CD4-positive, alpha-beta T cell treated with Interleukin-2 at 100 ng/mL for 4 hours (primary cell): Measurements from ENCODE around the gene HOXA13.
A peak's percentile ranks its signal among the peaks of the same experiment; 100 is the strongest.

ENCODE experiments used
- DNase-seq: peaks from one replicate; pipeline ENCODE4 v3.0.0-alpha.2; 2020; ENCODE audit warnings: low spot score

HOXA13 gene

DNA sequence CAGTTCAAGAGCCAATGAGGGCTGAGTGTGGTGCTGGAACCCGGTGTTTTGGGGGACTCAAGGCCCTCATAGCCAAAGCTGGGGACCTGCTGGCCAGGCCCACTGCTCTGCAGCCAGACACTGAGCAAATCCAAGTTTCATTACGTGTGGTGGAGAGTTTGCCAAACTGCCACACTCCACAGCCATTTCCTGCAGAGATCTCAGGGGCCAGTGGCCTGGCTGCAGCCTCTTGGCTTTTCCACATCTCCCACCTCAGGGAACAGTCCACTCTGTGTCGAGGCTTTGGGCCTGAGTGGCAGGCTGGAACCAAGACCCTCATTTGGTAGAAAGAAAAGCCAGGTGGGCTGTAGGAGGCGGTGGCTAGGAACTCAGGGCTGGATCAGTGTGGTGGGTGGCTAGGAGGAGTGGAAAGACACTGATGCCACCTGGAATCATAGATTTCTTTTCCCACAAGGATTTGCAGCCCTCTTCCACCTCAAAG is 18.1 kb downstream of the HOXA13 start:
- no peak for DNase-seq

DNA sequence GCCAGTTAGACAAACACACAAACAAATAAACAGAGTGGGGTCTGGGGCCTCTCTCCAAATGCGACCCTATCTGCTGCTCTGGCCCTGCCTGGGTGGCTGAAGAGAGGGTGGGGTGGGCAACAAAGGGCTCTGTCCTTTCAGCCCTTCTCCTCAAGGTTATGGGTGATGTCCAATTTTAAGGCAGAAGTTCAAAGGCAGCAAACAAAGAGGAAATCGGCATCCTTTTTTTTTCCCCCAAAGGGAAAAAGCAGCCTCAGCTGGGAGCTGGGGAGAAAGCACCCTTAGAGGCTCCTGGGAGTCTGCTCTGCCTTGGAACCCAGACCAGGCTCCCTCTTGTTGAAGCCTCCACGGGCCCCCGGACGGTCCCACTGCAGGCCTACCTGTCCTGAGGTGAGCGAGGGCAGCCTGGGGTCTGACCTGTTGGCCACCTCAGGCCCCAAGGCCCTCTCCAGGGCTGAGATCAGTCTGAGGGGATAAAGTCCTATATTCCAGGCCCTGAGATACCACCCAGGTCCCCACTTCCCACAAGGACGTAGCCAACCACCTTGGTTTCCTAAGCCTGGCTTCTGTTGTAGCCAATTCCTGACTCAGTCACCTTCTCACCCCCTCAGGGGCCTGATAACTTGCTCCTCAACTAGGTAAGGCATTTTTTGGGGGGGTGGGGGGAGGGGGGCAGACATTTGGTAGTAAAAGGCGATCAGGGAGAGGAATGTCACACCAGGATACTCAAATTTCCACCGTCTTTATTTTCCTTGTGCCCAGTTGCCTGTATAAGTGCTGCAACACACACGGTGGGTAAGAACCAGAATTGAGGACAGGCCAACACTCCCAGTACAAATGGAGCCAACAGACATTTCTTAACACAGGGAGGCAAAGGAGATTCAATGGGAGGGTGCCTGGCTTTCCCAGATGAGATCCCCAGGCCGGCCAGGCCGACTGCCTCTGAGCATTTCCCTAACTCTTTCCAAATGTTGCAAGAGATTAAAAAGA is 19.2 kb downstream of the HOXA13 start:
- no peak for DNase-seq

DNA sequence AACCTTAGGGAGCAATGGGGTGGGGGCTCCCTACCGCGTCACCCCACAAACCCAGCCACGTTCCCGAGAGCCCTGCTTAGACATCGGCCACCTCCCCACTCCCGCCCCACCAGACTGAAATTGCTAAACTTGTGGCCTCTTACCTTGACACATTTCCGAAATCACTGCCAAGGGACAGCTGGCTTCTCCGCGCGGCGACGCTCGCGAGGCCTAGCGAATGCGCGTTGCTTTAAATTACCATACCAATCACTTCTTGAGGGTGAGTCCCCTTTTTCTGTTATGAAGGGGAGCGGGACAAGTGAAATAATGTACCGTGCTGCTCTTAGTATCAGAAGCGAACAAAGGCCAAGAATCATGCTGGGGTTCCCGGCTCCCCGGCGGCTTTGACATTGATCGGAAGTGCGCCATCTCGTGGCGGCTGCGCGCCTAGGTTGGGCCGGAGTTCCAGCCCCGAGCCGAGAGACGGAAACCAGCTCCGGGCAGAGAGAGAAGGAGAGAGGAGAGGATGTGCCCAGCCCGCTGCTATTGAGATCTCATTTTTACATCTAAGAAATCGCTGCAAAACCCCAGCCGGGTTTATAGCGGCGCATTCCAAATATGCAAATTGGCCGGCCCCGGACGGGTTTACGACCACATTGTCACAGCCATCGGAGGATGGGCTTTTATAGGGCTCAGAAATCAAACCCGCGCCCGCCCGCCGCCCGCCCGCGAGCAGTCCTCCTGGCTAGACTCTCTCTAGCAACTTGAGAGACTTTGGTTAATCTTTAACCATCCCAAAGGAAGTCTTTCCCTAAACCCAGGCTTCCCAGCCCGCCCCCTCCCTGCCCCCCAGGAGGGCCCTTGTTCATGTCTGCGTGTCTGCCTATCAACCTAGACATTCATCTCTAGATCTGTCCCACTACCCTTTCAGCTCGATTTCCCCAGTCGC is 20.1 kb downstream of the HOXA13 start:
- peak; percentile 53 for DNase-seq

DNA sequence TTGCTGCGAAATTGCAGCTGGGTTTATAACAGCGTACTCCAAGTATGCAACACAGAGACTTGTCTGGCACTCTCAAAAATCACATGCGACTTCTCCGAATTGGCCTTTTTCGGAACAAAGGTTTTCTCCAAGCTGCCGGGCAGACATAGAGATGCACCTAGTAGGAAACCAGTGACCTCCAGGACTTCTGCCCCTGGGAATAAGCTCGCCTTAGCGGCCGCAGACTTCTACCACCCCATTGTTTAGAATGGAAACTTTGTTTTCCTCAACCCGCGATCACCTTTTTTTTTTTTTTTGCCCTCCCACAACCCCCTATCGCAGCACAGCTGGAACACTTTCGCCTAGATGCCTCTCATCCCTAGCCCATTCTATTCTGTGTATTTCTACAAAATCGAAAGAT is 20.9 kb downstream of the HOXA13 start:
- no peak for DNase-seq

DNA sequence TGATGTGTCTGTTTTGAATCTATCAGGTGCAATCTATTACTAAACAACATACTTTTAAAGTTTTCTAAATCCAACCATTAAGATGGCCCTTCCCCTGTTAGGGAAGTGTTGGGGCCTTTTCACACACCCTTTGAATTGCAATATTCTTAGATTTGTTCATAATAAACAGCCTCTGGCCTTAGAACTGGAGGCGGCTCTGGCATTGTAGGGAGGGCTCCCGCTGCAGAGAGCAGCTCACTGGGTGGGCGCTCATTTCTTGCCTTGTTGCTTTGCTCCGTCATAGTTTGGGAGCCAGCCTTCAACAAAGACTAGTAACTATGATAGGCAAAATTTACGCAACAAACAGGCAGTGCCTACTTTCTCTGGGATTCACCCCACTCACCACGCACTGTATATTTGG is 21.5 kb downstream of the HOXA13 start:
- DNase-seq: no peak

DNA sequence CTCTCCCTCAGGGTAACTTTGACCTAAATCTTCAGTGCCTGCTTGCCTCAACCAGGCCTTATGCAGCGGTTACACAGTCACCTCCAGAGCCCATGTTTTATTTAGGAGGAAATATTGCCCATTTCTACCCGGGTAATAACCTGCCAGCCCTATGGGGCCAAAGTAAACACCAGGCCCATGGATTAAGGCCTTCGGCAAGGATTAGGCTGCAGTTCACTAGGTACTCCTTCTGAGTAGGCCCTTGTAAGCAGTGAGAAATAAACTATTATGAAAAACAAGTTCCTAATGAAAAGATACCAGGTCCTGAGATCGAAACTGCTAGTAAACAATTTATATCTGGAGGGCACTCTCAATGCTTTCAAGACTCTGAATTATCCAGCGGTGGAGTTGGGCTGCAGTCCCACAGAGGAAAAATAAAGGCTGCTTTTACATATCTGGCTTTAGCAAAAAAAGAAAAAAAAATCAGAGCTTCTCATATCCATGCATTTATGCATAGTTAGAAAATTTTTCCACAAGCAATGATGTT is 22.0 kb downstream of the HOXA13 start:
- no peak for DNase-seq

DNA sequence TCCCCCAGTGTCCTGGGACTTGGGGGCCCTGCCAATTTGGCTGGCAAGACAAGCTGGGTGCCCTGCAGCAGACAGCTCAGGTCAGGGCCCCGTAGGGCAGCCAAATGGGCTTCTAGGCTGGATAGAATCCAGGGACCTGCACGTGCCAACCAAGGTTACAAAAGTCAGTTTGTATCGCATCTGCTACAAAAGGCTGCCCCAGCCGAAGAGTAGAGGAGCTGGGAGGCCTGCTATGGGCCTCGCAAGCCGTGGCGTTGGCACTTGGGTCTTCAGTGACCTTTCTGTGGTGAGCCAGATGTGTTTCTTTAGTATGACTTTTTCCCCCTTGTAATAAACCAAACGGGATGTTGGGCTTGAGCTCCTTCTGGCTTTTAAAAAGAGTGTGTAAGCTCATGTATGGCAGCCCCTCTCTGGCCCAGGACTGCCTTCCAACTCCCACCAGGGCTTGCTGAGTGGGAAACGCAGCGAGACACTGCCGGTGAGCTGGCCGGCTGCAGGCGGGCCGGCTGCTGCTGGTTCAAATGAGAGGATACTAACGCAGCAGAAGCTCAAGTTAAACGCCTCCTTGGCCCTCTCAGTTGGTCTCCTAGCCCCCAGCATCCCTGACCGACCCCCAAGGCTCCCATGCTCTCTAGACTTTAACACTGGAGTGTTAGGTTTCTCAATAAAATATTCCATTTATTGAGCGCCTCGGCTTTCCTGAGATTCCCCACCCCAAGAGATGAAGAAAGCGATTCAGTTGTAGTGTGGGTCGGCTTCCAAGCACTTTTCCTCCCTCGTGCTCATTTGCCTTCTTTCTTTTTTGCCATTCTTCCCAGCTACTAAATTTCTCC is 22.7 kb downstream of the HOXA13 start:
- DNase-seq: no peak

DNA sequence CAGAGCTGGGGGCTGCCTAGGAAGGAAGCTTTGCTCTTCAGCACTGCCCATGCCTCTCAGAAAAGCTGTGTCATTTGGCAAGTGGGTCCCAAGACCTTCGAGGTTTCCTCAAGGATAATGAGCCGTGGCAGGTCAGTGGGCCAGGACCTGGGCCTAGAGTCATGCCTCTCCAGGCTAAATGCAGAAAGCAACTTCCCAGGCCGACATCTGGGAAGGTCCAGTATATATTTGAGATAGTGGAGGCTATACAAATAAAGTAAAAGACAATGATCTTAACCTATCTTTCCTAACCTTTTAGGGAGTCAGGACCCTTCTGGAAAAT is 23.4 kb downstream of the HOXA13 start:
- no peak for DNase-seq

DNA sequence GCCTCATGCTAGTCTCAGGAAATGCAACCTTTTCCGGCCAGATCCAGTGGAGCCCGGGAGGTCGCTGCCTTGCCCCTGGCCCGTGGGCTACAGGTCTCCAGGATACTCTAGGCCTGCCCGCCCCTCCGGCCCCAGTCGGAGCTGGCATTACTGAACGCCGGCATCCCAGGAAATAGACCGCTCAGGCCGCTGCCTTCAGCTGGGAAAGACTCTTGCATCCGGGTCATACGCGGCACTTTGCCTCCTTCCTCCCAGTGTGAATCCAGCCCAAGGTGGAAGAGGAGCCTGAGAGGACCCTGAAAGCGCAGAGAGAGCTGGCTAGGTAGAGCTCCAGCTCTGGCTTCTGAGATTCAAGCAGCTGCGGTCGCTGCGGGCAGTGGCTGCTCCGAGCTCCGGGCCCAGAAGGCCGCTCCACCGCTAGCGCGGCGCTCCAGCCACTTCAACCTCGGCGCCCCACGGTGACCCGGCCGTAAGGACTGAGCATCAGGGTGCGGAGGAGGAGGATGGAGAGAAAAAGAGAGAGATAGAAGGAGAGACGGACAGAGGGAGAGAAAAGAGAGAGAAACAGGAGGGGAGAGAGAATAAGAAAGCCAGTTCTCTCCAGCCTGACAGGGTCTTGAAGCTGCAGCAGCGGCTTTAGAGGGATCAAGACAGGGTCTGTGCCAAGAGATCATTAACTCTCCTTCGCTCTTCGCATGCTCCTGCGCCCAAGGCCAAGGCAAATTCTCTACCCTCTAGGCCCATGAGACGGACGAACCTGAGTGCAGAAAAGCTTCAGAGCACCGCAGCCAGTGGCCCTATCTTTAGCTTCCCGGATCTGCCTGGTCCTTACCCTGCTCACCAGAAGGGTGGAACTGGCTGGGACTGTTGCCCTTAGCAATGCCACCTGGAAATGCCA is 24.0 kb downstream of the HOXA13 start:
- DNase-seq: no peak

DNA sequence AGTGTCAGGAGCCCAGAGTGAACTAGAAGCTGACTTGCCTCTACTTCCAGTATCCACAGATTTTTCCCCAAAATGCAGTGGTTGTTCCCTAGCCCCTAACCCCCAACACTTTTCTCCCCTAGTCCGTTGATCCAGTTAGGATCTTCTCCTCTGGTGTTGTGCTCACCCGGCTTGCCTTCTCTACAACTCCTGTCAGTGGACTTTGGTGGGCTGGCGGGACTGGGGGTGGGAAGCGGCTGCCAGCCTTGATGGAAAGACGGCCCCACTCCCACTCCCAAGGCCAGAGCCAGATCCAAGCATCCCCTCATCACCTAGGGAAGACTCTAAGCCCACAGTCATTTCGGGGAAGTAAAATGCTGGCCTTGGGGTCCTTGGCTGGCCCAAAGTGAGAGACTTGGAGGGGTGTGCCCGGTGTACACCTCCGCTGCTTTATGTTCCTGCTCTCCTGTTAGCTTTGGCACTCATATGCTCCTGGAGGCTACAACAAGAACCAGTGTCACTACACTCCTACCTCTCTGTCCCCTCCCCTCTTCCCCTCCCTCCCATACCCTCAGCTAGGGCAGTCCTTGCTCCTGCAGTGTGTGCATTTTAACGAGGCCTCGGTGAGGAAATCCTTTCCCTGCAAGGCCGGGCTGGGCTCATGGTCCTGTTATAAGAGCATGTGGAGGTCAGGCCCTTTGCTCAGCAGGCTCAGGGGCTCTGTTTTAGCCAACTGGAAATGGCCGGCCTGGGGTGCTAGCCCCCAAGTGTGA is 24.8 kb downstream of the HOXA13 start:
- DNase-seq: no peak

DNA sequence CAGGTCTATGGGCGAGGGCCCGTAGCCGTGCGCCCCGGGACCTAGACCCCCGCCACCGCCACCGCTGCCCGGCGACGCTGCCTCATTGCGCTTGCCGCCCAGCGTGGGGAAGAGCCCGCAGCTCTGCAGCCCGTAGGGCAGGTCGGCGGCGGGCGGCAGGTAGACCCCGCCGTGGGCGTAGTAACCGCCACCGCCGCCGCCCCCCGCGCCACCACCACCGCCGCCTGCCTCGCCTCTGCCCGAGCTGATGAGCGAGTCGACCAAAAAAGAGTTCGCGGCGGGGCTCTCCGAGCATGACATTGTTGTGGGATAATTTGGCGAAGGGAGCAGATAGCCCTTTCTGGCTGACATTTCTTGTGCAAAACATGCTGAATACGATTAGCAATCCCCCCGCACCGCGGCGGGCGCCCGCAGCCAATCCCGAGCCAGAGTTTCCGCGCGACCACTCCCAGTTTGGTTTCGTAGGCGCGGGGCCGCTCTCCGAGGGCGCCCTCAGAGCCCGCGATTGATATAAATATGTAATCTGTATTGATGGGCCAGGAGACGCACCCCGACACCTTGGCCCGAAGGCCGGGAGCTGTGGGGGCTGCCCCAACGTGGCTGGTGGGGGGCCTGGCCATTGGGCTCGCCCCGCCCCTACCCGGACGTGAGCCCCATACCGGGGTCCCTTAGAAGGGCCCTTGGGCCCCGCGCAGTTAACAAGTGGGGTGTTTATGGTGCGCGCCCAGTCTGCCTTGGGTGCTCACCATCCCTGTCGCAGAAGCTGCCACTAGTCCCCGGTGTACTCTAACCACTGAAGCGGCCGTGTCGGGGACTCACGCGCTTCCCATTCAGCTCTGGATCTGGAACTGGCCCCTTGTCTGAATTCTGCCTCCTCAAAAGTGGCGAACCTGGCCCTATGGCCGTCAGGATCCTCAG is 25.7 kb downstream of the HOXA13 start, which contains the start of gene HOXA10:
TSS of gene HOXA10 (minus strand) at position 365 of the 918 bp plus-strand sequence. CDS start at position 351, 14 bp downstream.
- DNase-seq: no peak

DNA sequence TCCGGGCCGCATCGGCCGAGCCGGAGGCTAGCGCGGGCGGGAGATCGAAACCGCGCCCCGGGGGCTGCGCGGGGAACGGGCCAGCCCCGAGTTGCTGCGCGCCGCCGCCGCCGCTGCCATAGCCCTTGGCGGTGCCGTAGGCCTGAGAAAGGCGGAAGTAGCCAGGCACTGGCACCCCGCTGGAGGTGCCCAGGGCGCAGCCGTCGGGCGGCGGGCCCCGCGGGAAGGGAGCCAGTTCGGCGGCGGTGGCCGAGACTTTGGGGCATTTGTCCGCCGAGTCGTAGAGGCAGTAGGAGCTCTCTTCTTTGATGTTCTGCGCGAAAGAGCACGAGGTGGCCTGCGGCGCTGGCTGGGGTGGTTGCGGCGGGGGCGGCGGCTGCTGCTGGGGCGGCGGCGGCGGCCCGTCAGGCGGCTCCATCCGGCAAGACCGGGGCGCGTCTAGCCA is 26.4 kb downstream of the HOXA13 start:
- DNase-seq: no peak

DNA sequence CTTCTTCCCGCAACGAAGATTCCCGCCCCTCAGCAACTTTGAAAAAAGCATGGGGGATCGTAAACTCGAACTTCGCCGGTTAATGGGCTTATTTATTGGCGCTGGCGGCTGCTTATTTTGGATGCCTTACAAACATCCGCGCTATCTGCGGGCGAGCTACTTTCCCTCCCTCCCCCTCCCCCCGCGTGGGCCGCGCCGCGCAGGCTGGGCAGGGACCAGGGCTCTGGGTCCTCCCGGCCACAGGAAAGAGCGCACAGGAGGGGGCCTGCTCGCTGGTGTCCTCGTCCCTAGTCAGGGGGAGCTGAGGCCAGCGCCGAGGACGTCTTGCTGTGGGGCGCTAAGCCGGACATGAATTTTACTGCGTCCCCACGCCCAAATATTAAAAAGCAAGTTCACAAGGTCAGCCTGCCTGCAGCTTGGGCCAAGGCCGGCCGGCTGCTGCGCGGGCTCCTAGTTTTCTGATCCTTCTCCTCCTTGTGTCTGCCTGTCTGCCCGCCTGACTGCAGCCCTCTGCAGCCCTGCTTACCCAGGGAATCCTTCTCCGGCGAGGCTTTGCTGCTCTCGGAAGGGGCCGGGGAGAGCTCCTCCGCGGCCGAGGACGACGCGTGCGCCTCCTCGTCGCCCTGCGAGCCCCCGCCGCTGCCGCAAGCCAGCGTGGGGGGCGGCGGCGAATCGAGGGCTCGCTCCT is 26.9 kb downstream of the HOXA13 start:
- DNase-seq: no peak

DNA sequence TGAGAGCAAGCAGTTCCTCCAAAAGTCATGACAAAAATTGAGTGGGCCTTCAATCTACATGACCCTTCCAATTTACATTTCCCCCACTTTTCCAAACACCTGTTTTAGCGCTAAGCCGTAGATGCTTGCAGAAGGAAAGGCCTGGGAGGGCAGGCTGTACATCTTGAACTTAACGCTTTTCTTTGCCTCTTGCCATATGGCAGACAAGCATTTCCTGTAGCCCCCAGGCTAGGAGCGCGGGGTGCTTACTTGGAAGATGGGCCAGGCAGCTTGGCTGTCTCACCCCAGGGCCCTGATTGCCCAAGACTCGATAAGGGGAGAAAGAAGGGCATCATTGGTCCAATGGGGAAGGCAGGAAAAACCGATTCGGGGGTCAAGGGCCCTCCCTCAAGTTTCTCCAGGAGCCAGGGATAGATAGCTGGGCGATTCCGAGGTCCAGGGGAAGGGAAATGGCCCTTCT is 27.5 kb downstream of the HOXA13 start:
- DNase-seq: no peak

DNA sequence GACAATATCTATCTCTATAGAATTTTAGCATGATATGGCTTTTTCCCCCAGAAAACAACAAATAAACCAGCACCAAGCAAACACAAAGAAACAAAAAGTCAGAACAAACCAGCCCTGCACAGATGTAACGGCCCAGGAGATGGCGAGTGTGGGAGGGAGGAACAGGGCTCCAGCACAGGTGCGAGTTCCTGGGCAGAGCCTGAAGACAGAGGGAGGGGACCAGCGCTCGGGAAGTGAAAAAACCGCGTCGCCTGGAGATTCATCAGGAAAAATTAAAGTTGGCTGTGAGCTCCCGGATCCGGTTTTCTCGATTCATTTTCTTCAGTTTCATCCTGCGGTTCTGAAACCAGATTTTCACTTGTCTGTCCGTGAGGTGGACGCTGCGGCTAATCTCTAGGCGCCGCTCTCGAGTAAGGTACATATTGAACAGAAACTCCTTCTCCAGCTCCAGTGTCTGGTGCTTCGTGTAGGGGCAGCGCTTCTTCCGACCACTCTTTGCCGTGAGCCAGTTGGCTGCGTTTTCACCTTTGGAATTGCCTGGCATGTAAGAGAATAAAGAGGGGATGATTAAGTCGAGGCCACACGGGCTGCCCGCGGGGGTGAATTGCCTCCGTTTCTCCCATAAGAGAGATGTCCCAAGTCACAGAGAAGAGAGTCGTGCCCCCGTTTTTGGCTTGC is 28.1 kb downstream of the HOXA13 start:
- no peak for DNase-seq

DNA sequence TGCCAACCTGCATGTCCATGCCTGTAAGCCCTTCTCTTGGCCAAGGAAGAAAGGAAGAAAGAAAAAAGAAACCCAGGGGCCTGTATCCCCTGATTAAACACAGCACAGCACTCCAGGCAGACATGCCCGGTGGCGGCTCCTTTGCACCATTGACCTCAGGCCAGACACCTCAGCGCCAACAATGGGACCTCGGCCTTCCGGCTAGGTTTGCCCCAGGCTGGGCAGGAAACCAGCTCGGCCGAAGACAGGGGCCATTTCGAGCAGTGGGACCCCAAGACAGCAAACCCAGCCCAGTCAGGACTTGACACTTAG is 28.6 kb downstream of the HOXA13 start:
- no peak for DNase-seq
